G401 (cell line): Measurements from ENCODE around the gene TMEM63B. TPM values are rescaled to one million over a fixed set of nuclear protein-coding genes. Genes with fewer than 3 reads are reported as not detected.
"Not testable (repeated sequence)": the region's sequence is repeated elsewhere in the genome, so short reads cannot be mapped to it uniquely, and the experiment has no call there.

Experiments
- DNase-seq: peaks from one replicate; pipeline ENCODE4 v3.0.0-alpha.2; 2015; ENCODE audit warnings: low spot score
- in situ Hi-C: cut with HindIII; loops from 2 replicates; pipeline ENCODE4 v1.10.0; 2016; ENCODE audit warnings: low sequenced_read_pairs, mixed read lengths
- total RNA-seq: library from RNA; depleted of rRNA; stranded (reverse); fragments of >200 nt; shearing (Covaris generic); gene quantifications from 2 replicates; pipeline ENCODE4 v1.2.3, GENCODE V29; 2014

The TMEM63B gene
- total RNA-seq, 1 experiment from 2014 or later = 10.0 TPM

DNA sequence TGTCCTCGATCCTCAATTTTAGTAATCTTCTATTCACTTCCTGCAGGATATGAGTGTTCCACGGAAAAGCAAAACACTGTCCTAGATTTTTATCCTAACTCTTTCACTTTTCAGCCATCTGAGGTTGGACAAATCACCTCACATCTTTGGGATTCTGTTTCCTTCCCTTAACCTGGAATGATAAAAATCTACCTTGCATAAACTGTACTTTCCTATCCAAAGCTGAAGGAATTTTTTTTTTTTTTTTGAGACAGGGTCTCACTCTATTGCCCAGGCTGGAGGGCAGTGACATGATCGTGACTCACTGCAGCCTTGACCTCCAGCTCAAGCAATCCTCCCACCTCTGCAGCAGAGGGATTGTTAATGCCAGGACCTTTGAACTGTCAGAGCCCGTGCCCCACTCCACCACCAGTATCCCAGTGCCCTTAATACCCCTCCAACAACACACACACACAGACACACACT is 51.8 kb downstream of the TMEM63B start:
- no peak for DNase-seq
- in situ Hi-C loops = no loop called here

DNA sequence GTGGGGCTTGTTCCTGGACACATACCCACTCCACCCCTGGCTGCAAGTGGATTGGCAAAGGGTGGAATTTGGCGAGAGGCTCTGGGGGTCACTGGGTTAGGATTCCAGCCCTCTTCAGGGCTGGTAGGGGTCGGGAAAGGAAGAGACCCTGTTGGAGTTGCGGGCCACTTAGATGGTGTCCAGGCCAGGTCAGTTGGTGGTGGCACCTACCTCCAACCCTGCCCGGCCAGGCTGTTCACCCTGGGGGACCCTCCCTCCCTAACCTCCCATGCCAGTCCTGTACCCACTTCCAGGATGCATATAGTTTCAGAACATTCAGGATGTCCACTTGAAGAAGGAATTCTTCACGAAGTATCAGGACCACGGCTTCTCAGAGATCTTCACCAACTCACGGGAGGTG is 52.3 kb downstream of the TMEM63B start:
- in situ Hi-C loops = no loop called here
- no peak for DNase-seq

DNA sequence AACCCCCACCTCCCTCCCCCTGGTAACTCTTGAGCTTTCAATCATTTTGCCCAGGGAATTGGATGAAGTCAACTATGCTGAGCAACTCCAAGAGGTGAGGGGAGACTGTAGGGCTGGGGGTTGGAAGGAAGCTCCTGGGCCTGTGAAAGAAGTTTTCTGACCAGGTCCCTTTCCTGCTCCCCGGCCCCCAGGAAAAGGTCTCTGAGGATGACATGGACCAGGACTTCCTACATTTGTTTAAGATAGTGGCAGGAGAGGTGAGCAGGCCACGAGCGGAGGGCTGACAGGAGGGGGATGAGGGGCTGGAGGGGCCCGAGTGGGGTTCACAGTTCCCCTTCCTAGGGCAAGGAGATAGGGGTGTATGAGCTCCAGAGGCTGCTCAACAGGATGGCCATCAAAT is 53.1 kb downstream of the TMEM63B start:
- no peak for DNase-seq
- in situ Hi-C loops = no loop called here

DNA sequence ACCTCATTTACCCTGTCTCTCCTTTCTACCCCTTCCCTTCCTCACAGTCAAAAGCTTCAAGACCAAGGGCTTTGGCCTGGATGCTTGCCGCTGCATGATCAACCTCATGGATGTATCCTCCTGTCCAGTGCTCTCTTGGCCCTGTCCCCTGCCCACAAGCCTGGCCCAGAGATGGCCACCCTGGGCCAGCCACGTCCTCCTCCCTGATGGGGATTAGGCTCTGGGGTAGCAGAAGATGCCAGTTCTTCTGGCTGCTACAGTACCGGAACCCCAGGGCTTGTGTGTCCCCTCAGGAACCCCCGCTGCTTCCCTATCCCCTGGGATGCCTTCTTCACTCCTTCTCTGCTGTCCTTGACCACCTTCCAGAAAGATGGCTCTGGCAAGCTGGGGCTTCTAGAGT is 53.5 kb downstream of the TMEM63B start:
- in situ Hi-C loops = no loop called here

DNA sequence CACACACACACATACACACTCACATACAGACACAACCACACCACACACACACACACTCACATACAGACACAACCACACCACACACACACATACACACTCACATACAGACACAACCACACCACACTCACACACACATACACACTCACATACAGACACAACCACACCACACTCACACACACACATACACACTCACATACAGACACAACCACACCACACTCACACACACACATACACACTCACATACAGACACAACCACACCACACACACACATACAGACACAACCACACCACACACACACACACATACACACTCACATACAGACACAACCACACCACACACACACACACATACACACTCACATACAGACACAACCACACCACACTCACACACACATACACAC is 54.4 kb downstream of the TMEM63B start:
- in situ Hi-C loops, DNase-seq: not testable (repeated sequence)

More for the DNA sequence above, 53.5 kb downstream of the TMEM63B start:
- DNase-seq = no peak

DNA sequence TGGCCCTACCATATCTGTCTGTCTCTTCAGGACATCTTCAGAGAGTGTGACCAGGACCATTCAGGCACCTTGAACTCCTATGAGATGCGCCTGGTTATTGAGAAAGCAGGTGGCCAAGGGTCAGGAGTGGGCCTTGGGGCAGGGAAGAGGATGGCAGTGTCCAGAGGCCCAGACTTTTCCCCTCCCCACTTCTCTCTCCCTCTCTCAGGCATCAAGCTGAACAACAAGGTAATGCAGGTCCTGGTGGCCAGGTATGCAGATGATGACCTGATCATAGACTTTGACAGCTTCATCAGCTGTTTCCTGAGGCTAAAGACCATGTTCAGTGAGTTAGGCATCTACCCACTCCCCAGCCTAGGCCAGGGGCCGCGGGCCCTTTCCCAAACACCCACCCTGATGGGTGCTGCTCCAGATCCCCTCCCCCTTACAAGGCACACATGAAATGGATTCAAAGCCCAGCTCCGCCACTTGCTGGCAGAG is 55.6 kb downstream of the TMEM63B start:
- no peak for DNase-seq
- in situ Hi-C loops = no loop called here

GRCh38 chr6:44183783-44184182 is 56.4 kb downstream of the TMEM63B start:
- no peak for DNase-seq
- in situ Hi-C loops = no loop called here

GRCh38 chr6:44185356-44185755 is 58.0 kb downstream of the TMEM63B start:
- DNase-seq, in situ Hi-C loops: not testable (repeated sequence)

- in situ Hi-C loops = no loop called here
- DNase-seq = no peak
Measured at GRCh38 chr6:44185953-44186634, 58.7 kb downstream of the TMEM63B start.

- in situ Hi-C loops = no loop called here
- no peak for DNase-seq
Measured at GRCh38 chr6:44186635-44187025, 59.3 kb downstream of the TMEM63B start.

- no peak for DNase-seq
- in situ Hi-C loops = no loop called here
Measured at GRCh38 chr6:44188819-44189218, 61.5 kb downstream of the TMEM63B start.

GRCh38 chr6:44189257-44189656 is 61.9 kb downstream of the TMEM63B start:
- in situ Hi-C loops = no loop called here
- DNase-seq = no peak

GRCh38 chr6:44190715-44191114 is 63.4 kb downstream of the TMEM63B start:
- in situ Hi-C loops = no loop called here

DNA sequence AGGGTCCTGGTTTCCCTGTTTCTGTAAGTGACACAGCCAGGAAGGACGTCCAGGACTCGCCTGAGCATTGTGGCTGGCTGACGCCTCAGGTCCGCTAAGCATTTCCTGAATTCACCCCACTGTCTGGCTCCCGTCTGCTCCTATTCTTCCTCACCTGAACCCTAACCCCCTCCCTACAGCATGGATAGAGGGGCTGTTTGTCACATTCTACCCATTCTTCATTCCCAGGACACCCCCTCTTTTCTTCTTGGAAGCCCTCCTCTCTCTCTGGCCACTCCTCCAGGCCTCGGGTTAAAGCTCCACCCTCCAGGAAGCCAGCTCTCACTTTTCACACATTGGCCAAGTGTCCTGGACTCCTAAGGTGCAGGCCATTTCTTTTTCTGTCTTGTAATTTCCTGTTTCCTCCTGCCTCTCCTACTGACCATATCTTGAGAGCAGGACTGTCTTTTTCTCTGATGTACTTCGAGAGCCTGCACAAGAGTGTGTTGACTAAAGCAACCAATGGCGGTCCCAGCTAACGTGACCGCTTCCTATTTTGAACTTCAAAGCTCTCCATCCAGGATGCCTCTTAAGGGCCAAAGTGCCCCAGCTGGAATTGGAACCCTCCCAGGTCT is 65.2 kb downstream of the TMEM63B start:
- in situ Hi-C loops = no loop called here

More at GRCh38 chr6:44190715-44191114, 63.4 kb downstream of the TMEM63B start:
- DNase-seq = no peak

GRCh38 chr6:44193307-44193910 is 66.1 kb downstream of the TMEM63B start:
- in situ Hi-C loops = no loop called here
- DNase-seq = no peak

More for the DNA sequence above, 65.2 kb downstream of the TMEM63B start:
- no peak for DNase-seq

DNA sequence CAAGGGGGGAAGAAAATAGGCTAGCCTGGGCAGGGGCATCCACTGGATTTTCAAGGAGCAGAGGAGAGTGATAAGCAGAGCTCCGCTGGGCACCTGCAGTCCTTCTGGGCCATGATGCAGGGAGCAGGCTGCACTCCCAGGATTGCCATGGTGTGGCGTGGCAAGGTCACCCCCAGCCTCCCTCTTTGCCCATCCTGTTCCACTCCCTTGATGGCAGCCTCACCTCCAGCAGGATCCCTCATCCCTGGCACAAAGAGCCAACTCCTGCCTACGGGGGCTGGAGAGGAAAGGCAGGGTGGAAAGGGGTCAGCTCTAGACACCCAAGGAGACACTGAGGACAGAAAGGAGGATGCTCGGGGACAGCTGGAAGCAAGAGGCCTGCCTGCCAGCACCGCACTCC is 67.0 kb downstream of the TMEM63B start:
- in situ Hi-C loops = no loop called here
- no peak for DNase-seq

- DNase-seq, in situ Hi-C loops: not testable (repeated sequence)
Measured at GRCh38 chr6:44196351-44196750, 69.0 kb downstream of the TMEM63B start.

GRCh38 chr6:44198684-44199083 is 71.3 kb downstream of the TMEM63B start:
- DNase-seq = no peak
- in situ Hi-C loops = no loop called here

DNA sequence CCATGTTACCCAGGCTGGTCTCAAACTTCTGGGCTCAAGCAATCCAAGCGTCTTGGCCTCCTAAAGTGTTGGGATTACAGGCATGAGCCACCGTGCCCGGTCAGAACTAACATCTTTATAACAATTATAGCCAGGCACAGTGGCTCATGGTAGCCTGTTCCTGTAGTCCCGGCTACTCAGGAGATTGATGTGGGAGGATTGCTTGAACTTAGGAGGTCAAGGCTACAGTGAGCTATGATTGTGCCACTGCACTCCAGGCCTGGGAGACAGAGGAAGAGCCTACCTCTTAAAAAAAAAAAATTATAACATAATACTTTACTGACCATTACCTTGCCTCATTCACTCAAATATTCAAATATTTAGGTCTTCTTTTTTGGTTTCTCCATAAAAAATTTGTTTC is 72.5 kb downstream of the TMEM63B start:
- in situ Hi-C loops = no loop called here
- DNase-seq = no peak

DNA sequence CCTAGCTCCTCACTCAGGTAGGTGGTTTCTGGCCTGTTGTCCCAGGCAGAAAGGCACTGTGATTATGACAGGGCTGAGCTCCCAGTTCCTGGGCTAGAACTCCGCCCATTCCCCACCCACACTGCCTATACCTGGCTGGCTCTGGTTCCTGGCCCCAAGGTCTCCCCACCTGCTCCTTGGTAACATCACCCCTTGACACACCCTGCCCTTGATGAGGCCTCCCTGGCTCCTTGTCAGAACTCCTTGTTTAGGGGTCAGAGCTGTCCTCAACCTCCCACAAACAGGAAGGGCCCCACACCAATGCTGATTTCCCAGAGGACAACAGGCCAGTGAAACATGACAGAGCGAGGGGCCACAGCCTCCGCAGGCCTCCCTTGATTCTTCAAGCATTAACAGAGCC is 73.8 kb downstream of the TMEM63B start:
- DNase-seq = no peak
- in situ Hi-C loops = no loop called here
